LNCAP (cell line): ENCODE measurements around the gene GPC5.

Experiments used
- TF ChIP-seq, protein P1 (sequence below): fragments of 450-650 bp; IDR thresholded peaks from 2 replicates; pipeline ENCODE4 v1.5.1; 2017; ENCODE audit warnings: mild to moderate bottlenecking

Gene GPC5

GRCh38 chr13:91513790-91514189 is 115.4 kb downstream of the GPC5 start:
- TF ChIP-seq, protein P1, sequence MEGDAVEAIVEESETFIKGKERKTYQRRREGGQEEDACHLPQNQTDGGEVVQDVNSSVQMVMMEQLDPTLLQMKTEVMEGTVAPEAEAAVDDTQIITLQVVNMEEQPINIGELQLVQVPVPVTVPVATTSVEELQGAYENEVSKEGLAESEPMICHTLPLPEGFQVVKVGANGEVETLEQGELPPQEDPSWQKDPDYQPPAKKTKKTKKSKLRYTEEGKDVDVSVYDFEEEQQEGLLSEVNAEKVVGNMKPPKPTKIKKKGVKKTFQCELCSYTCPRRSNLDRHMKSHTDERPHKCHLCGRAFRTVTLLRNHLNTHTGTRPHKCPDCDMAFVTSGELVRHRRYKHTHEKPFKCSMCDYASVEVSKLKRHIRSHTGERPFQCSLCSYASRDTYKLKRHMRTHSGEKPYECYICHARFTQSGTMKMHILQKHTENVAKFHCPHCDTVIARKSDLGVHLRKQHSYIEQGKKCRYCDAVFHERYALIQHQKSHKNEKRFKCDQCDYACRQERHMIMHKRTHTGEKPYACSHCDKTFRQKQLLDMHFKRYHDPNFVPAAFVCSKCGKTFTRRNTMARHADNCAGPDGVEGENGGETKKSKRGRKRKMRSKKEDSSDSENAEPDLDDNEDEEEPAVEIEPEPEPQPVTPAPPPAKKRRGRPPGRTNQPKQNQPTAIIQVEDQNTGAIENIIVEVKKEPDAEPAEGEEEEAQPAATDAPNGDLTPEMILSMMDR: no peak

- TF ChIP-seq, protein P1: no peak
Measured at GRCh38 chr13:91516799-91517198, 118.4 kb downstream of the GPC5 start.

GRCh38 chr13:91520952-91521351 is 122.5 kb downstream of the GPC5 start:
- TF ChIP-seq, protein P1: no peak

DNA sequence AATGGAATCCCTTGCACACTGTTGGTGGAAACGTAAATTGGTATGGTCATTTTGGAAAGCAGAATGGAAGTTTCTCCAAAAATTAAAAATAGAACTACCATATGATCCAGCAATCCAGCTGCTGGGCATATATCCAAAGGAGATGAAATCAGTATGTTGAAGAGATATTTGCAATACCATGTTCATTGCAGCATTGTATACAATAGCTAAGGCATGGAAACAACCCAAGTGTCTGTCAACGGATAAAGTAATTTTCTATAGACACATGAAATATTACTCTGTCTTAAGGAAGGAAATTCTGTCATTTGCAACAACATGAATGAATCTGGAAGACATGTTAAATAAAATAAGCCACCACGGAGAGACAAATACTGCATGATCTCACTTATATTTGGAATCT is 124.7 kb downstream of the GPC5 start:
- TF ChIP-seq, protein P1: no peak

DNA sequence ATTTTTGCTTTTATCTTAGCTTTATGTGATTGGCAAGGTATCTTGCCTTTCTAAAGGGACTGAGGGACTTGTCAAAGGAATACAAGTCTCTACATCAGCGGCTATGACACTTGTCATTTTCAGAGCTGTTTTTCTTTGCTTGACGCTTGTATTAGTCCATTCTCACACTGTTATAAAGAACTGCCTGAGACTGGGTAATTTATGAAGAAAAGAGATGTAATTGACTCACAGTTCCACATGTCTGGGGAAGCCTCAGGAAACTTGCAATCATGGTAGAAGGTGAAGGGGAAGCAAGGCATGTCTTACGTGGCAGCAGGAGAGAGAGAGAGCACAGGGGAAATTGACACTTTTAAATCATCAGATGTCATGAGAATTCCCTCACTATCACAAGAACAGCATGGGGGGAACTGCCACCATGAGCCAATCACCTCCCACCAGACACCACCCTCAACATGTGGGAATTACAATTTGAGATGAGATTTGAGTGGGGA is 128.2 kb downstream of the GPC5 start:
- TF ChIP-seq, protein P1: no peak

DNA sequence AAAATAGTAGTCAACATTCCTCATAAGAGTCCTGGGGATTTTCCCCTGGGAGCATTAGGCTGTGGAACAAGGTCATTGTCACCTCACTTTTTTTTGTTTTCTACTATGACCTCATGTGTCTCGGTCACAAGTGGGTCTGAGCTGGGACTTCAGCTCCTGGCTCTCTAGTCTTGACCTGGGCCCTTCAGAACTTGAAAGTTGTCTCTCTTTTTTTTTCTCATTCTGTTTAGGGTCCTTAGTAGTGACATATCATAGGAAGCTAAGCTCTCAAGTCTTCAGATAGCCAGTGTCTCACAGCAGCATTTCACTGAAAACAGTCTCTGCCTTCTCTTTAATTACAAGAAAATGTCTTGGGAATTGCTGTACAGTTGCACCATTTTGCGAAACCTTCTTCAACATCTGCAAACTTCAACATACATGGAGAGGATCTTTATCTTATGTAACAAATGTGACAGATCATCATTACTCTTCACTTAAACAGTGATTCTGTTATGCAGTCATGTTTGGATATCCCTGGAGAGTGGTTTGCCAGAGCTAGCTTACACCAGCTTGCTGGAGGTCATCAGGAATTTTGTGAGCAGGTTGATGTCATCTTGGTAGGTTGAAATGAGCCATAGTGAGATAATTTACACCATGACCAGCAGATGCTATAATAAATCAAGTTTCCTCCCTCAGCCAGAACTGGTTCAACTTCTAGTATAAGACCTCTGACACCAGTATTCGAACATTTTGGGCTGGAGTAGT is 131.5 kb downstream of the GPC5 start:
- TF ChIP-seq, protein P1: no peak

- TF ChIP-seq, protein P1: no peak
Measured at GRCh38 chr13:91531646-91532045, 133.2 kb downstream of the GPC5 start.
